ENCODE data around the gene HMGB4.

Gene HMGB4

GRCh38 chr1:33906156-33906555 is 42.3 kb downstream of the HMGB4 start:
- Histone ChIP-seq H3K36me3 (ENCODE audit: insufficient read depth, low read length) (no peaks in the 10 kb centered on the region), H3K27ac (no peak overlapping the region), H3K9me3 (ENCODE audit: low read depth, low read length) (no peaks in the 10 kb centered on the region), H3K9ac (ENCODE audit: insufficient read length) (no peak overlapping the region), H3K4me3 (no peak overlapping the region)
- TF ChIP-seq EZH2 (IDR thresholded peaks at IDR 0.05) (no peak), FOXP2 (optimal IDR thresholded peaks at IDR 0.05; ENCODE audit: control extremely low read depth, extremely low read length, insufficient read depth) (no peak), POLR2AphosphoS5 (IDR thresholded peaks at IDR 0.05; ENCODE audit: borderline replicate concordance, low read depth, low read length) (no peak)
- no peak for DNase-seq (ENCODE audit: low read depth, low spot score)

DNA sequence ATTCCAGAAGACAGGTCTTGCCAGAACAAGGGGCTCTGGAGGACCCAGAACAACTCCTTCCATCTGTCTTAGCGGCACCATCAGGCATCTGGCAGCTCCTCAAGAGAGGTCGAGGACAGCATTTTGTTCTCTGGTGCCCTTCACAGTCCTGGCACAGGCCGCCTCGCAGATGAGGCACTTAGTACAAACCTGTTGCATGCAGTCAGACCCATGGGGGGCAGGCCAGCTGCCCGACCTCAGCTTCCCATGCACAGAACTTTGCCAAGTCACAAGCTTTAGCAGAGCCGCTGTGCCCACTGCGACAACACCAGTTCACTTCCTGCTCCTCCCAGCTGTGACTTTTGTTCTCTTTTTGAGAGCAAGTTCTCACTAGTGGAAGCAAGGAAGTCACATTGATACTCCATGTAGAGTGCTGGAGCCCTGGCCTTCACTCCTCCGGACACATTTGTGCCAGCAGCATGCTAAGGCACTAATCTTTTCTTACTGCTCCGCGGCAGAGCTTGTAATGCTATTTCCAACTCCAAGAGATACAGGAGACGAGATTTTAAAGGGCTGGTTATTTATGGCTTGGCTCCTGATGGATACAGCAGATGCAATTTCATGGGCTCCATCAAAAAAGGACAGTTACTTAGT is 44.6 kb downstream of the HMGB4 start:
- Histone ChIP-seq H3K27ac (no peak overlapping the region), H3K9ac (ENCODE audit: insufficient read length) (no peak overlapping the region), H3K9me3 (ENCODE audit: low read depth, low read length) (no peaks in the 10 kb centered on the region), H3K36me3 (ENCODE audit: insufficient read depth, low read length) (no peaks in the 10 kb centered on the region), H3K4me3 (no peak overlapping the region)
- no peak for DNase-seq (ENCODE audit: low read depth, low spot score)
- TF ChIP-seq POLR2AphosphoS5 (IDR thresholded peaks at IDR 0.05; ENCODE audit: borderline replicate concordance, low read depth, low read length) (no peak), FOXP2 (optimal IDR thresholded peaks at IDR 0.05; ENCODE audit: control extremely low read depth, extremely low read length, insufficient read depth) (no peak), EZH2 (IDR thresholded peaks at IDR 0.05) (no peak)

Measured in SK-N-MC (cell line).